H9 (cell line): Measurements from ENCODE around the gene METRNL. TPM values are rescaled to one million over a fixed set of nuclear protein-coding genes. Genes with fewer than 3 reads are reported as not detected.

Source experiments
- DNase-seq: peaks from one replicate; pipeline ENCODE4 v3.0.0-alpha.2; 2017
- H2AFZ ChIP-seq: one replicate; pipeline ENCODE4 v1.6.1; 2013; ENCODE audit warnings: mild to moderate bottlenecking, low read length, control low read depth, moderate library complexity
- H2AK5ac ChIP-seq: 2 replicates; pipeline ENCODE4 v1.6.1; 2013; ENCODE audit warnings: low read length, control low read depth, mixed read lengths; ENCODE audit not compliant: insufficient read length
- H2BK120ac ChIP-seq: one replicate; pipeline ENCODE4 v1.6.1; 2013; ENCODE audit warnings: low read depth, mild to moderate bottlenecking, low read length, control low read depth, inconsistent platforms; ENCODE audit not compliant: poor library complexity, severe bottlenecking
- H2BK12ac ChIP-seq: 2 replicates; pipeline ENCODE4 v1.6.1; 2013; ENCODE audit warnings: low read length, control low read depth, mixed read lengths, low read depth; ENCODE audit not compliant: insufficient read length
- H2BK15ac ChIP-seq: 2 replicates; pipeline ENCODE4 v1.6.1; 2013; ENCODE audit warnings: low read depth, low read length, control low read depth
- H2BK20ac ChIP-seq: one replicate; pipeline ENCODE4 v1.6.1; 2013; ENCODE audit warnings: low read depth, mild to moderate bottlenecking, low read length, control low read depth, inconsistent platforms; ENCODE audit not compliant: poor library complexity, severe bottlenecking
- H2BK5ac ChIP-seq: 2 replicates; pipeline ENCODE4 v1.6.1; 2013; ENCODE audit warnings: low read length, control low read depth, mixed read lengths; ENCODE audit not compliant: insufficient read length
- H3K14ac ChIP-seq: 2 replicates; pipeline ENCODE4 v1.6.1; 2013; ENCODE audit warnings: low read length, control low read depth; ENCODE audit not compliant: insufficient read depth
- H3K18ac ChIP-seq: 2 replicates; pipeline ENCODE4 v1.6.1; 2013; ENCODE audit warnings: low read depth, mild to moderate bottlenecking, mixed read lengths, low read length, control low read depth; ENCODE audit not compliant: insufficient read length
- H3K23ac ChIP-seq: 2 replicates; pipeline ENCODE4 v1.6.1; 2013; ENCODE audit warnings: low read length, control low read depth, mixed read lengths, low read depth; ENCODE audit not compliant: insufficient read length
- H3K23me2 ChIP-seq: 2 replicates; pipeline ENCODE4 v1.6.1; 2013; ENCODE audit warnings: low read depth, mild to moderate bottlenecking, mixed read lengths, low read length, control low read depth; ENCODE audit not compliant: insufficient read length, poor library complexity, severe bottlenecking
- H3K27ac ChIP-seq: 2 replicates; pipeline ENCODE4 v1.5.1; 2013; ENCODE audit warnings: low read length, control low read depth, mixed read lengths, low read depth; ENCODE audit not compliant: insufficient read length
- H3K27me3 ChIP-seq: 2 replicates; pipeline ENCODE4 v1.6.1; 2013; ENCODE audit warnings: low read length, control low read depth, inconsistent platforms; ENCODE audit not compliant: insufficient read depth
- H3K4ac ChIP-seq: 2 replicates; pipeline ENCODE4 v1.6.1; 2013; ENCODE audit warnings: low read depth, mild to moderate bottlenecking, control low read depth, inconsistent platforms, low read length, moderate library complexity
- H3K4me1 ChIP-seq: 2 replicates; pipeline ENCODE4 v1.6.1; 2013; ENCODE audit warnings: low read length, control low read depth, inconsistent platforms; ENCODE audit not compliant: insufficient read depth
- H3K4me2 ChIP-seq: 2 replicates; pipeline ENCODE4 v1.6.1; 2013; ENCODE audit warnings: low read length, control low read depth, mixed read lengths; ENCODE audit not compliant: insufficient read length, insufficient read depth
- H3K56ac ChIP-seq: 2 replicates; pipeline ENCODE4 v1.6.1; 2013; ENCODE audit warnings: low read depth, mild to moderate bottlenecking, mixed read lengths, low read length, control low read depth; ENCODE audit not compliant: insufficient read length
- H3K79me1 ChIP-seq: 2 replicates; pipeline ENCODE4 v1.6.1; 2013; ENCODE audit warnings: low read depth, mild to moderate bottlenecking, moderate library complexity, low read length, control low read depth, inconsistent platforms; ENCODE audit not compliant: insufficient read depth, poor library complexity, severe bottlenecking
- H3K79me2 ChIP-seq: 2 replicates; pipeline ENCODE4 v1.6.1; 2013; ENCODE audit warnings: low read length, control low read depth, inconsistent platforms; ENCODE audit not compliant: insufficient read depth
- H3K9ac ChIP-seq: 2 replicates; pipeline ENCODE4 v1.6.1; 2013; ENCODE audit warnings: low read length, control low read depth, mixed read lengths; ENCODE audit not compliant: insufficient read length; ENCODE audit errors: extremely low read depth
- H3K9me3 ChIP-seq: one replicate; pipeline ENCODE4 v1.6.1; 2013; ENCODE audit warnings: low read depth, low read length, inconsistent platforms; ENCODE audit not compliant: control insufficient read depth
- H3T11ph ChIP-seq: one replicate; pipeline ENCODE4 v1.6.1; 2013; ENCODE audit warnings: mild to moderate bottlenecking, low read length, control low read depth, inconsistent platforms
- H4K20me1 ChIP-seq: one replicate; pipeline ENCODE4 v1.6.1; 2013; ENCODE audit not compliant: control insufficient read depth, insufficient read length, insufficient read depth
- H4K5ac ChIP-seq: 2 replicates; pipeline ENCODE4 v1.6.1; 2013; ENCODE audit warnings: low read depth, mild to moderate bottlenecking, mixed read lengths, low read length, control low read depth; ENCODE audit not compliant: insufficient read length
- H4K8ac ChIP-seq: replicated peaks from 2 replicates; pipeline ENCODE4 v1.6.1; 2013; ENCODE audit warnings: low read length, control low read depth, mixed read lengths, low read depth; ENCODE audit not compliant: insufficient read length
- H4K91ac ChIP-seq: 2 replicates; pipeline ENCODE4 v1.6.1; 2013; ENCODE audit warnings: low read depth, mild to moderate bottlenecking, moderate library complexity, mixed read lengths, low read length, control low read depth; ENCODE audit not compliant: insufficient read length
- H3K27ac Mint-ChIP-seq, 3 experiments: 2 replicates in 2 of 3; 3 replicates in 1 of 3; pipeline ENCODE4 v1.8.0; 2020 to 2021; ENCODE audit warnings: mixed read lengths in 3 of 3, mild to moderate bottlenecking in 1 of 3, moderate library complexity in 1 of 3
- H3K27me3 Mint-ChIP-seq: 2 replicates; pipeline ENCODE4 v1.8.0; 2021; ENCODE audit warnings: low read depth, mild to moderate bottlenecking, moderate library complexity, mixed read lengths
- H3K36me3 Mint-ChIP-seq, 3 experiments: 2 replicates in 2 of 3; 3 replicates in 1 of 3; pipeline ENCODE4 v1.8.0; 2020 to 2021; ENCODE audit warnings: low read depth in 3 of 3, mixed read lengths in 3 of 3; ENCODE audit not compliant: insufficient read depth in 1 of 3
- H3K4me1 Mint-ChIP-seq, 2 experiments: 2 replicates each; pipeline ENCODE4 v1.8.0; 2020; ENCODE audit warnings: mixed read lengths in 2 of 2
- H3K4me3 Mint-ChIP-seq, 2 experiments: 2 replicates in 1 of 2; 3 replicates in 1 of 2; pipeline ENCODE4 v1.8.0; 2020 to 2021; ENCODE audit warnings: mild to moderate bottlenecking in 2 of 2, mixed read lengths in 2 of 2, moderate library complexity in 1 of 2
- H3K9me3 Mint-ChIP-seq, 2 experiments: 2 replicates in 1 of 2; 3 replicates in 1 of 2; pipeline ENCODE4 v1.8.0; 2020; ENCODE audit warnings: mild to moderate bottlenecking in 2 of 2, mixed read lengths in 2 of 2, moderate library complexity in 1 of 2
- WGBS: extraction: QIAGEN DNeasy Blood & Tissue Kit; methylation state at CpG from one replicate; pipeline ENCODE4 v1.1.7; 2013; ENCODE audit warnings: missing lambda C conversion rate, low lambda C conversion rate, mixed read lengths; ENCODE audit not compliant: insufficient read length; ENCODE audit errors: extremely low coverage; 5-methylcytosine and 5-hydroxymethylcytosine counted together
- total RNA-seq: library from RNA; stranded (reverse); gene quantifications from 2 replicates; pipeline ENCODE4 v1.2.1, GENCODE V29; 2021
- TF ChIP-seq, protein P1 (sequence below): fragments of 200-600 bp; sonication (generic); conservative IDR thresholded peaks from 3 replicates; pipeline ENCODE4 v1.8.0; 2021; ENCODE audit warnings: antibody characterized with exemption, mild to moderate bottlenecking

Gene METRNL
- total RNA-seq, 1 experiment from 2014 or later = 21.4 TPM

DNA sequence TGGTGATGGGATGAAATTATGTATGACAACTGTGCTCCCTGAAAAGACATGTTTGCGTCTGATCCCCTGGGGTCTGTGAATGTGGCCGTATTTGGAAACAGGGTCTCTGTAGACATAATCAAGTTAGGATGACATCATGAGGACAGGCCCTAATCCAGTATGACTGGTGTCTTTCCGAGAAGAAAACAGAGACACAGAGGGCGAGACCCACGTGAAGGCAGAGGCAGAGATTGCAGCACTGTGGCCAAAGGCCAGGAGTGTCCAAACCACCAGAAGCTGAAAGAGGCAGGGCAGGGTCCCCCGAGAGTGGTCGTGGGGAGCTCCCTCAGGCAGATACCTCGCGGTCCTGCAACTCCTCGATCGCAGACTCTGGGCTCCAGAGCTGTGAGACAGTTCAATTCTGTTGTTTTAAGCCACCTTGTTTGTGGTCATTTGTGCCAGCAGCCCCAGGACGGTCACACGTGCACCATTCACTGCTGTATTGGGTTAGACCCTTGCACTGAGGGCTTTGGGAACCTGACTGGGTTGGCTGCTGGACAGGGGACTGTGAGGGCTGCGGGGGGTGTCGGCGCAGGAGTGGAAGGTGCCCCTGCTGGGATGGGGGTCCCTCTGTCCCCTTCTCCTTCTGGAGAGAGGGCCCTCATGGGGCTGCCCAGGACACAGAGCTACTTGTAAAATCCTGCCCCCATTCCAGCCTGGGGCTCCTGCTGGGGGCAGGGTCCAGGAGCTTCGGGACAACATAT, 27.7 kb downstream of the METRNL start:
- no CpG with 5 or more reads among the region's 17 CpGs for WGBS
- Histone ChIP-seq H3K4me2 (no peak overlapping the region), H3K18ac (no peak overlapping the region), H4K91ac (no peak overlapping the region), H3K79me1 (no peaks in the 10 kb centered on the region), H4K8ac (no peak overlapping the region), H2BK120ac (no peak overlapping the region), H3K27me3 (no peaks in the 10 kb centered on the region), H3K27ac (no peak overlapping the region), H4K20me1 (no peaks in the 10 kb centered on the region), H2BK20ac (no peak overlapping the region), H3K4ac (no peak overlapping the region), H3K23me2 (no peaks in the 10 kb centered on the region), H3K14ac (no peak overlapping the region), H3K9me3 (no peaks in the 10 kb centered on the region), H3K4me1 (no peaks in the 10 kb centered on the region), H2BK15ac (no peak overlapping the region), H2AFZ (no peak overlapping the region), H2BK5ac (no peak overlapping the region), H3T11ph (no peak overlapping the region), H2BK12ac (no peak overlapping the region), H3K56ac (no peak overlapping the region), H3K79me2 (no peaks in the 10 kb centered on the region), H4K5ac (no peak overlapping the region), H3K9ac (no peak overlapping the region), H3K23ac (no peak overlapping the region), H2AK5ac (no peak overlapping the region)
- Mint-ChIP-seq H3K27ac (0 out of 7 replicates have a peak overlapping the region, but pooled peaks of 2 of the 3 experiments have one; percentile 36 to 72), H3K27me3 (peaks cover 5% of the 10 kb centered on the region; the same call in 1 of the 2 replicates), H3K4me3 (no peak overlapping the region; a peak in 1 of 5 replicates), H3K9me3 (peaks cover 2 to 13% of the 10 kb centered on the region in 2 experiments; a peak in 3 of 5 replicates), H3K4me1 (peaks cover 0 to 8% of the 10 kb centered on the region in 2 experiments; a peak in 1 of 4 replicates), H3K36me3 (no peaks in the 10 kb centered on the region; a peak in 2 of 7 replicates)
- TF ChIP-seq, protein P1, sequence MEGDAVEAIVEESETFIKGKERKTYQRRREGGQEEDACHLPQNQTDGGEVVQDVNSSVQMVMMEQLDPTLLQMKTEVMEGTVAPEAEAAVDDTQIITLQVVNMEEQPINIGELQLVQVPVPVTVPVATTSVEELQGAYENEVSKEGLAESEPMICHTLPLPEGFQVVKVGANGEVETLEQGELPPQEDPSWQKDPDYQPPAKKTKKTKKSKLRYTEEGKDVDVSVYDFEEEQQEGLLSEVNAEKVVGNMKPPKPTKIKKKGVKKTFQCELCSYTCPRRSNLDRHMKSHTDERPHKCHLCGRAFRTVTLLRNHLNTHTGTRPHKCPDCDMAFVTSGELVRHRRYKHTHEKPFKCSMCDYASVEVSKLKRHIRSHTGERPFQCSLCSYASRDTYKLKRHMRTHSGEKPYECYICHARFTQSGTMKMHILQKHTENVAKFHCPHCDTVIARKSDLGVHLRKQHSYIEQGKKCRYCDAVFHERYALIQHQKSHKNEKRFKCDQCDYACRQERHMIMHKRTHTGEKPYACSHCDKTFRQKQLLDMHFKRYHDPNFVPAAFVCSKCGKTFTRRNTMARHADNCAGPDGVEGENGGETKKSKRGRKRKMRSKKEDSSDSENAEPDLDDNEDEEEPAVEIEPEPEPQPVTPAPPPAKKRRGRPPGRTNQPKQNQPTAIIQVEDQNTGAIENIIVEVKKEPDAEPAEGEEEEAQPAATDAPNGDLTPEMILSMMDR = no peak
- no peak for DNase-seq
